Measurements from ENCODE around the gene RHEBL1. TPM values are rescaled to one million over a fixed set of nuclear protein-coding genes. Genes with fewer than 3 reads are reported as not detected.

The RHEBL1 gene
- total and polyA plus RNA-seq, 2 of the 4 experiments (the other 2 are of a cell fraction), result 0.62 to 0.72 TPM

- Histone ChIP-seq H2BK5ac (ENCODE audit: low read depth, low read length, poor library complexity, severe bottlenecking) (no peak overlapping the region), H3K4me3 (ENCODE audit: insufficient read depth, low read depth, low read length) (no peak overlapping the region), H2AK5ac (ENCODE audit: low read depth, low read length) (no peak overlapping the region), H2BK15ac (ENCODE audit: low read depth, low read length) (no peak overlapping the region), H3K14ac (replicated peaks; ENCODE audit: low read depth, low read length) (no peak overlapping the region), H3K4me2 (ENCODE audit: low read depth, low read length) (no peak overlapping the region), H3K56ac (ENCODE audit: extremely low read depth, insufficient read depth, low read length) (no peak overlapping the region), H3K27ac (ENCODE audit: insufficient read depth, low read length) (no peak overlapping the region), H3K18ac (ENCODE audit: low read depth, low read length) (no peak overlapping the region), H3K4ac (ENCODE audit: low read depth, low read length) (no peak overlapping the region), H2AK9ac (replicated peaks; ENCODE audit: low read depth, low read length, poor library complexity) (no peak overlapping the region), H3K9me1 (ENCODE audit: insufficient read depth, low read length) (no peaks in the 10 kb centered on the region), H3K4me1 (ENCODE audit: control insufficient read depth, insufficient read depth, low read length) (peaks cover 3% of the 10 kb centered on the region), H2BK120ac (ENCODE audit: low read depth, low read length) (no peak overlapping the region), H3K9ac (ENCODE audit: low read depth, low read length) (no peak overlapping the region), H4K8ac (ENCODE audit: low read depth in 2 of 2, low read length in 2 of 2) (no peak overlapping the region), H3K36me3 (ENCODE audit: control insufficient read depth, insufficient read depth, low read length) (peaks cover 38% of the 10 kb centered on the region), H4K5ac (ENCODE audit: low read depth, low read length) (no peak overlapping the region), H3K23ac (ENCODE audit: low read depth, low read length) (no peak overlapping the region), H4K20me1 (ENCODE audit: insufficient read depth, low read length) (no peaks in the 10 kb centered on the region), H4K91ac (ENCODE audit: insufficient read depth, low read depth, low read length) (no peak overlapping the region), H2BK20ac (ENCODE audit: low read depth, low read length) (no peak overlapping the region), H3K9me3 (ENCODE audit: control insufficient read depth, insufficient read depth, low read length) (no peaks in the 10 kb centered on the region), H3K79me1 (ENCODE audit: low read depth in 1 of 2, low read length in 2 of 2) (peaks cover 28 to 40% of the 10 kb centered on the region in 2 experiments), H2AFZ (replicated peaks; ENCODE audit: low read length, poor library complexity) (no peak overlapping the region), H3K27me3 (ENCODE audit: control insufficient read depth, insufficient read depth, low read length) (no peaks in the 10 kb centered on the region)
- CTCF ChIA-PET, result interaction anchor here (0.6 to 1.3 kb wide), 3 partner anchors 15 to 215 kb away, joined by 3 read pairs; no protein-coding TSS in a partner anchor
- WGBS, 2 experiments (ENCODE audit: extremely low coverage in 2 of 2, insufficient read length in 1 of 2), result no CpG with 5 or more reads among the region's 6 CpGs
- intact Hi-C loops (cut with micrococcal nuclease) (no loop called here), dilution Hi-C loops (cut with HindIII; ENCODE audit: low sequenced_read_pairs, unreplicated experiment) (no loop called here), in situ Hi-C loops (cut with MboI; ENCODE audit: low sequenced_read_pairs) (no loop called here)
- no TSS peak for BruUV-seq (replicated peaks)
- no peak for ATAC-seq (ENCODE audit: low read depth)
- TF ChIP-seq MAZ (IDR thresholded peaks at IDR 0.05; ENCODE audit: borderline replicate concordance, low read depth, low read length), result no peak
- TF ChIP-seq, protein P1, sequence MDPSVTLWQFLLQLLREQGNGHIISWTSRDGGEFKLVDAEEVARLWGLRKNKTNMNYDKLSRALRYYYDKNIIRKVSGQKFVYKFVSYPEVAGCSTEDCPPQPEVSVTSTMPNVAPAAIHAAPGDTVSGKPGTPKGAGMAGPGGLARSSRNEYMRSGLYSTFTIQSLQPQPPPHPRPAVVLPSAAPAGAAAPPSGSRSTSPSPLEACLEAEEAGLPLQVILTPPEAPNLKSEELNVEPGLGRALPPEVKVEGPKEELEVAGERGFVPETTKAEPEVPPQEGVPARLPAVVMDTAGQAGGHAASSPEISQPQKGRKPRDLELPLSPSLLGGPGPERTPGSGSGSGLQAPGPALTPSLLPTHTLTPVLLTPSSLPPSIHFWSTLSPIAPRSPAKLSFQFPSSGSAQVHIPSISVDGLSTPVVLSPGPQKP (IDR thresholded peaks at IDR 0.05; ENCODE audit: borderline replicate concordance, low read depth, low read length), result no peak
- no peak for TF ChIP-seq RCOR1 (IDR thresholded peaks at IDR 0.05; ENCODE audit: insufficient replicate concordance, low read length)
- TF ChIP-seq USF2 (IDR thresholded peaks at IDR 0.05; ENCODE audit: low read depth, low read length), result no peak
- TF ChIP-seq, protein P2, sequence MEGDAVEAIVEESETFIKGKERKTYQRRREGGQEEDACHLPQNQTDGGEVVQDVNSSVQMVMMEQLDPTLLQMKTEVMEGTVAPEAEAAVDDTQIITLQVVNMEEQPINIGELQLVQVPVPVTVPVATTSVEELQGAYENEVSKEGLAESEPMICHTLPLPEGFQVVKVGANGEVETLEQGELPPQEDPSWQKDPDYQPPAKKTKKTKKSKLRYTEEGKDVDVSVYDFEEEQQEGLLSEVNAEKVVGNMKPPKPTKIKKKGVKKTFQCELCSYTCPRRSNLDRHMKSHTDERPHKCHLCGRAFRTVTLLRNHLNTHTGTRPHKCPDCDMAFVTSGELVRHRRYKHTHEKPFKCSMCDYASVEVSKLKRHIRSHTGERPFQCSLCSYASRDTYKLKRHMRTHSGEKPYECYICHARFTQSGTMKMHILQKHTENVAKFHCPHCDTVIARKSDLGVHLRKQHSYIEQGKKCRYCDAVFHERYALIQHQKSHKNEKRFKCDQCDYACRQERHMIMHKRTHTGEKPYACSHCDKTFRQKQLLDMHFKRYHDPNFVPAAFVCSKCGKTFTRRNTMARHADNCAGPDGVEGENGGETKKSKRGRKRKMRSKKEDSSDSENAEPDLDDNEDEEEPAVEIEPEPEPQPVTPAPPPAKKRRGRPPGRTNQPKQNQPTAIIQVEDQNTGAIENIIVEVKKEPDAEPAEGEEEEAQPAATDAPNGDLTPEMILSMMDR (conservative IDR thresholded peaks at IDR 0.05; ENCODE audit: low read depth, low read length), result no peak
- TF ChIP-seq CEBPB (IDR thresholded peaks at IDR 0.05; ENCODE audit: low read depth, low read length), result no peak
- no peak for TF ChIP-seq NFE2L2 (IDR thresholded peaks at IDR 0.05; ENCODE audit: low read depth, low read length)
- no peak for TF ChIP-seq MXI1 (IDR thresholded peaks at IDR 0.05; ENCODE audit: borderline replicate concordance, low read depth, low read length)
- no peak for TF ChIP-seq POLR2A (IDR thresholded peaks at IDR 0.05; ENCODE audit: low read depth, low read length)
- no peak for TF ChIP-seq SMC3 (IDR thresholded peaks at IDR 0.05; ENCODE audit: low read depth, low read length)
- DNase-seq, result no peak
- POLR2A ChIA-PET (ENCODE audit: unreplicated experiment), result no interaction called here
Measured at GRCh38 chr12:49020441-49020840, 49.3 kb downstream of the RHEBL1 start.

Data from IMR-90 (cell line).